WI38 (cell line): ENCODE results near the gene SLU7.

Experiments used
- H3K4me3 ChIP-seq: 2 replicates; pipeline ENCODE4 v1.5.1; 2011; ENCODE audit warnings: low read depth, mild to moderate bottlenecking, control low read depth, low read length
- CTCF ChIP-seq: IDR thresholded peaks from 2 replicates; pipeline ENCODE4 v1.5.1; 2012; ENCODE audit warnings: low read depth, mild to moderate bottlenecking, control low read depth, low read length

The SLU7 gene

GRCh38 chr5:160450164-160450932 is 31.5 kb upstream of the SLU7 start:
- H3K4me3 ChIP-seq, result no peak overlapping the region
- no peak for TF ChIP-seq CTCF

DNA sequence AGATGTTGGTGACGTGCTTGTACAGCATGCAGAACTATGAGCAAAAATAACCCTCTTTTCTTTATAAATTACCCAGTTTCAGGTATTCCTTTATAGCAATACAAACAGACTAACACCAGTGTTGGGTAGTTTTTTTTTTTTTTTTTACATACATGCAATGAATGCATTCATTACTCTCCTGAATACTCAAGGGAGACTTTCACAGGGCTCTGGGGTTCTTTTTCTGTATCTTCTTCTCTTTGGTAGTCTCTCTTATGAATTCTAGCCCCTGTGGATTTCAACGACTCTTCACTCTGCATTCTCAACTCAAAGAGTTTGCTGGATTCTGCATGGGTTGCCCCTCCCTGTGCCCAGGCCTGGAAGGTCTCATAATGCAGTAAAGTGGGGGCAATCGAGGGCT is 30.6 kb upstream of the SLU7 start:
- no peak overlapping the region for H3K4me3 ChIP-seq
- no peak for TF ChIP-seq CTCF

- no peak for TF ChIP-seq CTCF
- no peak overlapping the region for H3K4me3 ChIP-seq
These were observed 30.0 kb upstream of the SLU7 start for GRCh38 chr5:160448886-160449285.

GRCh38 chr5:160445751-160446150 is 26.9 kb upstream of the SLU7 start:
- no peak overlapping the region for H3K4me3 ChIP-seq
- TF ChIP-seq CTCF, result no peak

GRCh38 chr5:160445132-160445531 is 26.3 kb upstream of the SLU7 start:
- TF ChIP-seq CTCF, result no peak
- no peak overlapping the region for H3K4me3 ChIP-seq

DNA sequence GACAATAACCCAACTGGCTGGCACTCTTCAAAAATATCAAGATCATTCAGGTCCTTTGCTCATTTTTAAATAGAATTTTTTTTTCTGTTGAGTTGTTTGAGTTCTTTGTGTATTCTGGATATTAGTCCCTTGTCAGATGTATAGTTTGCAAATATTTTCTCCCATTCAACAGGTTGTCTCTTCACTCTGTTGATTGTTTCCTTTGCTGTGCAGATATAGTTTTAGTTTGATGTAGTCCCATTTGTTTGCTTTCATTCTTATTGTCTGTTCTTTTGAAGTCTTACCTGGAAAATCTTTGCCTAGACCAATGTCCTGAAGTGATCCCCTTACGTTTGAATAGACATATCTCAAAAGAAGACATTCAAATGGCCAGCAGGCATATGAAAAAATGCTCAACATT is 25.5 kb upstream of the SLU7 start:
- H3K4me3 ChIP-seq, result no peak overlapping the region
- TF ChIP-seq CTCF, result no peak

GRCh38 chr5:160442824-160443431 is 24.0 kb upstream of the SLU7 start:
- no peak for TF ChIP-seq CTCF
- no peak overlapping the region for H3K4me3 ChIP-seq
